ENCODE measurements around the gene RALGAPB.

DNA sequence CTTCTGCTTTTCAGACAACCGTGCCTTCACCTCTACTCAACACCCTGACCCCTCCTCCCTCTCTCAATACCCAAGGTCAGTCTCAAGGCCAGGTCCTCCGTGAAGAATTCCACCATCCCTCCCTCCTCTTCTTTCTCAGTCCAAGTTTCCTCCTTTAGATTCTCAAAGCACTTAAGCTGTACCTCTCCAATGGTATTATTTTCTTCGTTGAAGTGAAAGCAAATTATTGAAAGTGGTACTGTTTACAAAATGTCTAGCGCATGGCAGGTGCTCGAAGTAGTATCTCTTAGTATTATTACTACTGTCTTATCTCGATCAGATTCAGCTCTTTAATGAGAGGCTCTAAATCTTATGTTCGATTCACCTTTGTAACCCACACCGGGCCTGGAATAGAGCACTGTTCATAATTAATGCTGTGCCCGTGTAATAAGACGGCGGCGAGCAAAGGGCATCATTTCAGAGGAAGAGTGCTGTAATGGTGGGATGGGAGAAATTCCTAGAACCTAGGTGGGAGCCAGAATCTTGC is 593 bp upstream of the RALGAPB start:
- no peak for TF ChIP-seq POLR2A (IDR thresholded peaks at IDR 0.05)
- TF ChIP-seq, protein P1, sequence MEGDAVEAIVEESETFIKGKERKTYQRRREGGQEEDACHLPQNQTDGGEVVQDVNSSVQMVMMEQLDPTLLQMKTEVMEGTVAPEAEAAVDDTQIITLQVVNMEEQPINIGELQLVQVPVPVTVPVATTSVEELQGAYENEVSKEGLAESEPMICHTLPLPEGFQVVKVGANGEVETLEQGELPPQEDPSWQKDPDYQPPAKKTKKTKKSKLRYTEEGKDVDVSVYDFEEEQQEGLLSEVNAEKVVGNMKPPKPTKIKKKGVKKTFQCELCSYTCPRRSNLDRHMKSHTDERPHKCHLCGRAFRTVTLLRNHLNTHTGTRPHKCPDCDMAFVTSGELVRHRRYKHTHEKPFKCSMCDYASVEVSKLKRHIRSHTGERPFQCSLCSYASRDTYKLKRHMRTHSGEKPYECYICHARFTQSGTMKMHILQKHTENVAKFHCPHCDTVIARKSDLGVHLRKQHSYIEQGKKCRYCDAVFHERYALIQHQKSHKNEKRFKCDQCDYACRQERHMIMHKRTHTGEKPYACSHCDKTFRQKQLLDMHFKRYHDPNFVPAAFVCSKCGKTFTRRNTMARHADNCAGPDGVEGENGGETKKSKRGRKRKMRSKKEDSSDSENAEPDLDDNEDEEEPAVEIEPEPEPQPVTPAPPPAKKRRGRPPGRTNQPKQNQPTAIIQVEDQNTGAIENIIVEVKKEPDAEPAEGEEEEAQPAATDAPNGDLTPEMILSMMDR (IDR thresholded peaks at IDR 0.05): no peak

All from breast epithelium (tissue), 3 donors.